Activated T-helper 2 cell treated with anti-CD3 and anti-CD28 coated beads, Interferon-gamma antibody, Interleukin-2, Interleukin-4, amounts not matched to agents 10 μg/mL and 5 μg/mL and 100 μg/mL, durations not matched to agents 14 hours and 24 hours and 36 hours (primary cell): ENCODE results near the gene CAPS2. TPM values are rescaled to one million over a fixed set of nuclear protein-coding genes. Genes with fewer than 3 reads are reported as not detected.

ENCODE experiments used
- DNase-seq: peaks from one replicate; pipeline ENCODE4 v3.0.0; 2021; ENCODE audit warnings: low spot score
- H3K27ac Mint-ChIP-seq: one replicate; pipeline ENCODE4 v1.8.0; 2021; ENCODE audit warnings: mixed read lengths
- H3K27me3 Mint-ChIP-seq: one replicate; pipeline ENCODE4 v1.8.0; 2021; ENCODE audit warnings: low read depth, mixed read lengths
- H3K36me3 Mint-ChIP-seq: one replicate; pipeline ENCODE4 v1.8.0; 2021; ENCODE audit warnings: low read depth, mixed read lengths
- H3K4me1 Mint-ChIP-seq: one replicate; pipeline ENCODE4 v1.8.0; 2021; ENCODE audit warnings: low read depth, mixed read lengths
- H3K4me3 Mint-ChIP-seq: one replicate; pipeline ENCODE4 v1.8.0; 2021; ENCODE audit warnings: low read depth, mild to moderate bottlenecking, moderate library complexity, mixed read lengths
- H3K9me3 Mint-ChIP-seq: one replicate; pipeline ENCODE4 v1.8.0; 2021; ENCODE audit warnings: mixed read lengths
- intact Hi-C: fragments of 100-400 bp; cut with micrococcal nuclease; formaldehyde crosslinking; loops from one replicate; pipeline ENCODE4 v1.15.1; 2023
- total RNA-seq: library from RNA; stranded (reverse); gene quantifications from 2 replicates; pipeline ENCODE4 v1.2.3, GENCODE V29; 2022

Gene CAPS2
- total RNA-seq, 1 donor from 2014 or later: 1.2 TPM

DNA sequence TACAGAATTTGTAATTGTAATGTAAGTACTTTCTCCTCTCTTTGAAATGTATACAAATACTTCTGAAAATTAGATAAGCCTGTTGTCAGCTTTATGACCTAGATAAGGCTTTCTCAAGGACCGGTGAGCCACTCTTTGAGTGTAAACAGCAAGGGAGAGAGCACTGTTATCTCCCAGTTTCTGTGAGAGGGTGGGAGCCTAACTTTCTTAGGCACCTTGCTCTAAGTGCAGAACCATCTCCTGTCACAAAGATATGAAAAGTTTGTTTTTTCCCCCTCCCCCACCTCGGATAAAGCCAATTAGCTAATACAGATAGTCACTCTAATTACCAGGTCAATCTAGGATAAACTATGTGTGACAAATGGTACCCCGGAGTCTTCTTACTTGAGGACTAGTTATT is 35.8 kb downstream of the CAPS2 start:
- Mint-ChIP-seq H3K4me3 (no peak overlapping the region), H3K4me1 (no peaks in the 10 kb centered on the region), H3K9me3 (no peaks in the 10 kb centered on the region), H3K27ac (no peak overlapping the region), H3K36me3 (no peaks in the 10 kb centered on the region), H3K27me3 (peaks cover 2% of the 10 kb centered on the region)
- intact Hi-C loops: no loop called here
- no peak for DNase-seq

DNA sequence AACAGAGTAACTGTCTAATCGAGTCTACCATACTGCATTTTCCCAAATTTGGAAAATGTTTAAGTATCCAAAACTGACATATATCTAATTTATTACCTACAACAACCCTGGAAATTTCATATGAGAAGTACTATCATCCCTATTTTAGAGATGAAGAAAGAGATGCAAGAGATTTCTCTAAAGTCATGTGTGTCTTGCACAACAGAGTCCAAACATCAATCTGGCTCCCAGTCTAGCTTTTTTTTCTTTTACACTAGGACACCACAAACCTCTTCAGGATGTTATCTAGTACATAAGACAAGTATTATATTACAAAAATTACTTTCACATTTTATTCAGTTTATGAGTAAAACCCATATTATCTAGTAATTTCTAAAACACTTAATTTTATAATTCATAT is 39.1 kb downstream of the CAPS2 start:
- Mint-ChIP-seq H3K27ac (no peak overlapping the region), H3K4me1 (peaks cover 1% of the 10 kb centered on the region), H3K4me3 (no peak overlapping the region), H3K36me3 (no peaks in the 10 kb centered on the region), H3K9me3 (no peaks in the 10 kb centered on the region), H3K27me3 (peaks cover 3% of the 10 kb centered on the region)
- no peak for DNase-seq
- intact Hi-C loops: no loop called here

DNA sequence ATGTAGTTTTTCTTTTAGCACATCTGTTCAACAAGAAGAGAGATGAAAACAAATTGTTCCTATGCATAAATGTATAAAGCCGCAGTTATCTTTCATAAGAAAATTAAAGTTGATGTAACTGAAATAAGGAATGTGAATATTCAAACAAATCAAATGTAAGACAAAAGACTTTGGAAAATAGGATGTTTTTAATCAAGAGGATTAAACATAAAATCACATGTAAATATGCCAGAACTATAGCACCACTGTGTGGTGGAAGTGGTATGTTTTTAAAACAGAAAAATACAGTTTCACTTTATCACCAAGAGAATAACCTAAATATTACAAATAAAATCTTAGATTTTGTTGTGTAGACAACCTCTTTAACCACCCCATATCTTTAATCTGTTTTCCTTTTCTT is 40.4 kb downstream of the CAPS2 start:
- H3K4me3 Mint-ChIP-seq: no peak overlapping the region
- DNase-seq: no peak
- intact Hi-C loops: no loop called here
- H3K27me3 Mint-ChIP-seq: peaks cover 3% of the 10 kb centered on the region
- no peaks in the 10 kb centered on the region for H3K9me3 Mint-ChIP-seq
- no peak overlapping the region for H3K27ac Mint-ChIP-seq
- no peaks in the 10 kb centered on the region for H3K36me3 Mint-ChIP-seq
- H3K4me1 Mint-ChIP-seq: peaks cover 2% of the 10 kb centered on the region

DNA sequence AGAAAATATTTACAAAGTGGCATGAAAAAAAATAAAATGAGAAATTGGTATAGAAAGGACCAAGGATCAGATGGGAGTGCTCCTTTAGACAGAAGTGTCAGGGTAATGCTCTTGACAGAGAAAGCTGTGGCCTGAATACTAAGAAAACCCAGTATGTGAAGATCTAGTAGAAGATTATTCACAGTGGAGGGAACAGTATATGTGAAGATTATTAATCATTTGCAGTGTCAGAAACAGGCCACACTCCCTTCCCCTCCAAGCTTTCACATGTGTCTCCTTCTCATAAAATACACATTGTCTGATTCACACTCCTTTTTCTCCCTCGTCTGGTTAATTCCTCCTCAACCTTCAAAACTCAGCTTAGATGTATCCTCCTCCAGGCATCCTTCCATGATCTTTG is 41.3 kb downstream of the CAPS2 start:
- no peaks in the 10 kb centered on the region for H3K9me3 Mint-ChIP-seq
- no peak overlapping the region for H3K4me3 Mint-ChIP-seq
- no peak for DNase-seq
- intact Hi-C loops: no loop called here
- peaks cover 3% of the 10 kb centered on the region for H3K27me3 Mint-ChIP-seq
- no peak overlapping the region for H3K27ac Mint-ChIP-seq
- H3K36me3 Mint-ChIP-seq: no peaks in the 10 kb centered on the region
- peaks cover 2% of the 10 kb centered on the region for H3K4me1 Mint-ChIP-seq

DNA sequence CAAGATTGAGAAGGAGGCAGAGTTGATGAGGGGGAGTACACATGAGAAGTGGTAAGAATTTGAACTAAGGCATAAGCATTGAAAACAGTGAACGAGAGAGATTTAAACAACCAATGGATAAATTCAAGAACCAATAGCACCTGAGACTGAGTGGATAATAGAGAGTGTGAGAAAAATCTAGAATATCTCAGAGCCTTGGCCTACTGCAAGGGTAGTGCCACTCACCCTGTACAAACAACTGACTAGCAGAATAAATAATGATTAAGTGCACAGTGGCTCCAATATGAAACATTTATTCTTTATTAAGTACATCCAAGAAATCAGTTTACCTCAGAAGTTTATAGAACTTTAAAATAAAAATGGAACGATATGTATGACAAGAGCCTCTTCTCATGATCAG is 54.4 kb downstream of the CAPS2 start:
- H3K4me1 Mint-ChIP-seq: no peaks in the 10 kb centered on the region
- H3K27ac Mint-ChIP-seq: no peak overlapping the region
- no peak for DNase-seq
- no peaks in the 10 kb centered on the region for H3K27me3 Mint-ChIP-seq
- H3K36me3 Mint-ChIP-seq: no peaks in the 10 kb centered on the region
- no peaks in the 10 kb centered on the region for H3K9me3 Mint-ChIP-seq
- no peak overlapping the region for H3K4me3 Mint-ChIP-seq
- intact Hi-C loops: no loop called here

DNA sequence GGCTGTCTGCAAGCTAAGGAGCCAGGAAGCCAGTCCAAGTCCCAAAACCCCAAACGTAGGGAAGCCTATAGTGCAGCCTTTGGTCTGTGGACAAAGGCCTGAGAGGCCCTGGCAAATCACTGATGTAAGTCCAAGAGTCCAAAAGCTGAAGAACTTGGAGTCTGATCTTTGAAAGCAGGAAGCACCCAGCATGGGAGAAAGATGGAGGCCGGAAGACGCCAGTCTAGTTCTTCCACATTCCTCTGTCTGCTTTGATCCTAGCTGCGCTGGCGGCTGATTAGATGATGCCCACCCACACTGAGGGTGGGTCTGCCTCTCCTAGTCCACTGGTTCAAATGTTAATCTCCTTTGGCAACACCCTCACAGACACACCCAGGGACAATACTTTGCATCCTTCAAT is 58.5 kb downstream of the CAPS2 start:
- intact Hi-C loops: no loop called here
- H3K4me1 Mint-ChIP-seq: no peaks in the 10 kb centered on the region
- no peak for DNase-seq
- H3K27me3 Mint-ChIP-seq: no peaks in the 10 kb centered on the region
- no peaks in the 10 kb centered on the region for H3K9me3 Mint-ChIP-seq
- no peak overlapping the region for H3K27ac Mint-ChIP-seq
- no peaks in the 10 kb centered on the region for H3K36me3 Mint-ChIP-seq
- H3K4me3 Mint-ChIP-seq: no peak overlapping the region

DNA sequence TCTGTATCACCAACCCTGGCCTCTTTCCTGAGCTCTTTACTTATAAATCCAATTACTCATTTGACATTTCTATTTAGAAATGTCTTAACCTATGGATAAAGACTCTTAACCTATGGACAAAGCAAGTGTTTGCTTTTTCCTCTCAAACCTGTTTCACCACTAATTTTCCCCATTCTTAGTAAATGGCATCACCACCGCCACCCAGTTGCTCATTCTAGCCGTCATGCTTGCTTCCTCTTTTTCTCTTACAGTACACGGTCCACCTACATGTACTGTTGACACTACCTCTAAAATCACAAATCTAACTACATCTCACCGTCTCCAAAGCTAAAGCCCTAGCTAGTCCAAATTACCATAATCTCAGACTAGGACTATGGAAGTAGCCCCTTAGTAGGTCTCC is 60.0 kb downstream of the CAPS2 start:
- no peak for DNase-seq
- H3K27me3 Mint-ChIP-seq: no peaks in the 10 kb centered on the region
- no peak overlapping the region for H3K4me3 Mint-ChIP-seq
- H3K4me1 Mint-ChIP-seq: no peaks in the 10 kb centered on the region
- no peak overlapping the region for H3K27ac Mint-ChIP-seq
- intact Hi-C loops: no loop called here
- no peaks in the 10 kb centered on the region for H3K9me3 Mint-ChIP-seq
- no peaks in the 10 kb centered on the region for H3K36me3 Mint-ChIP-seq

DNA sequence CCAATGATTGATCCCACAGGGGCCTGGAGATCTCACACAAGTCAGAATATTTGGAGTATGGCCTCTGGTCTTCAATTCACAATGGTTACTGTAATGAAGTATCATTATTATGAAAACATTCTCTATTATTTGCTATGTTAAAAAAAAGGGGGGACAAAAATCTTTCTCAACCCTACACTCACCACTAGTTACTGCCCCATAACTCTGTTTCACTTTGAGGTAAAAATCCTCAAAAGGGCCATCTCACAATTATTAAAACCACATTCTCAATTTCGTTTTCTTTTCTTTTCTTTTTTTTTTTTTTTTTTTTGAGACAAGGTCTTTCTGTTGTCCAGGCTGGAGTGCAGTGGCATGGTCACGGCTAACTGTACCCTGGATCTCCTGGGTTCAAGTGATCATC is 60.9 kb downstream of the CAPS2 start:
- DNase-seq: no peak
- Mint-ChIP-seq H3K36me3 (no peaks in the 10 kb centered on the region), H3K4me3 (no peak overlapping the region), H3K4me1 (no peaks in the 10 kb centered on the region), H3K9me3 (no peaks in the 10 kb centered on the region), H3K27me3 (no peaks in the 10 kb centered on the region), H3K27ac (no peak overlapping the region)
- intact Hi-C loops: no loop called here

DNA sequence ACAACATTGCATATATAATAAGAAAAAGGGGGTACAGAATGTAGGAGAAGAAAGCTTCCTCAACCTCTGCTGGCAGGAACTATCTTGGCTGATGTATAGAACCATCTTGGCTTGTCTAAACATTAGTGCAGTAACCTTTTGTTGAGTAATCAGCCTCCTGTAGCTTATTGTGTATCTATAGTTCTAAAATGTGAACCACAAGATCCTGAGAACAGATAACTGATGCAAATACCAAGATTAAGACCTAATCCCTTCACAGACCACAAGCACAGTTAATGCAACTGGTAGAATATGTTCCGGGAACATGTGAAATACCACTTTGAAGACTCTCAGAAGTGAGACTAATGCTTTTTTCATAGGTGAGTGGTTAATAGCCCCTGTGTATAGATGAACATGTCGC is 69.8 kb downstream of the CAPS2 start:
- H3K36me3 Mint-ChIP-seq: no peaks in the 10 kb centered on the region
- intact Hi-C loops: no loop called here
- no peaks in the 10 kb centered on the region for H3K27me3 Mint-ChIP-seq
- no peak overlapping the region for H3K27ac Mint-ChIP-seq
- H3K9me3 Mint-ChIP-seq: no peaks in the 10 kb centered on the region
- peaks cover 14% of the 10 kb centered on the region for H3K4me1 Mint-ChIP-seq
- no peak overlapping the region for H3K4me3 Mint-ChIP-seq
- no peak for DNase-seq

DNA sequence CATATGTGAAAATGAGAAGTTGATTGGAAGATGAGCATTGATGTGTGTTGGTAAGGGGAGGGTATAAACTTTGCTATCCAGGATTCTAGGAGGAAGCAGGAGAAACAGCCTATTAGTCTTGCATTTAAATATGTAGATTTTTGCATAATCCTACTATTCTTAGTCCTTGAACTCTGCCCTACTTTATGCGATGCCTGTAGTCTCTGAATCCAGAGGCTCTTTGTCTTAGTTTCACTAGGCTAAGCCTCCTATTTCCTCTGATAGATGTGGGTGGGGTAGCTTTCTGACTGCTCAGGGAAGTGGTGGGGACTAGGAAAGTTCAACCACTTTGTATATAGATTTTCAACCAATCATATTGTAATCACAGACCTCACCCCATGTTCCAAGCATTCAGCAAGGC is 71.0 kb downstream of the CAPS2 start:
- H3K4me3 Mint-ChIP-seq: no peak overlapping the region
- H3K27me3 Mint-ChIP-seq: no peaks in the 10 kb centered on the region
- no peaks in the 10 kb centered on the region for H3K36me3 Mint-ChIP-seq
- no peak for DNase-seq
- intact Hi-C loops: no loop called here
- H3K27ac Mint-ChIP-seq: no peak overlapping the region
- peaks cover 14% of the 10 kb centered on the region for H3K4me1 Mint-ChIP-seq
- H3K9me3 Mint-ChIP-seq: no peaks in the 10 kb centered on the region

DNA sequence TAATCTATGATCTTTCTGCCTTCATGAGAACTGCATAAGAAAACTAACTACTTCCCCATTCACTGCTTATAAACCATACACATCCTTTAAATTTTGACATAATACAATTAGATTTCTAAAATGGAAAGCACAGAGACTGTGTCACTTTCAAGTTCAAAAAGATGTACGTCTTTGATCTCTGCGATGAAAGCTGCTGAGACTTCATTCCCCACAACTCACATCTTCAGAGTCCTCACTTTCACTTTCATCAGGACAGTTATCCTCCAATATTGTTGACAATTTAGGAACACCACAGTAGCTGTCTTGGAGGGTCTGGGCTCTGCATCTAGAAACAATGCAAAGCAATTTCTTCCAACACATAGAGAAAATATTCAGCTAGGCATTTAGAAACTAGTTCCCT is 72.6 kb downstream of the CAPS2 start:
- no peaks in the 10 kb centered on the region for H3K27me3 Mint-ChIP-seq

DNA sequence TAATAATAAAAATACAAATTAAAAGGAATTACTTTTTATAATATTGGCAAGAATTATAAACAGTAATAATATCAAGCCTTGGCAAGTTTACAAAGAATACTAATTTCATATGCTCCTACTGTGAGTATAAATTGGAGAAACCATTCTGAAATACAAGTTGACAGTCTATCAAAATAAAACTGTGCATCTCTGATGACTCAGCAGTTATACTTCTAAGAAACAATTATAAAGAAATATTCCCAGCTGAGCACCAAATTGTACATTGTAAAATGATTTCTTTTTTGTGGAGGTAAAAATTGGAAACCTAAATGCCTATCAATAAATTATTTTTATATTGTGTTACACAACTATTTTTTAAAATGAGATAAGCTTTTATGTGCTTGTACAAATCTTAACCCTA is 85.0 kb downstream of the CAPS2 start:
- Mint-ChIP-seq H3K36me3 (no peaks in the 10 kb centered on the region), H3K27me3 (peaks cover 1% of the 10 kb centered on the region), H3K27ac (no peak overlapping the region), H3K4me3 (no peak overlapping the region), H3K4me1 (no peaks in the 10 kb centered on the region), H3K9me3 (no peaks in the 10 kb centered on the region)
- intact Hi-C loops: no loop called here
- DNase-seq: no peak

More for the DNA sequence above, 72.6 kb downstream of the CAPS2 start:
- no peaks in the 10 kb centered on the region for H3K36me3 Mint-ChIP-seq
- H3K4me1 Mint-ChIP-seq: peaks cover 14% of the 10 kb centered on the region
- no peak overlapping the region for H3K4me3 Mint-ChIP-seq
- intact Hi-C loops: no loop called here
- H3K27ac Mint-ChIP-seq: no peak overlapping the region
- no peaks in the 10 kb centered on the region for H3K9me3 Mint-ChIP-seq
- no peak for DNase-seq

DNA sequence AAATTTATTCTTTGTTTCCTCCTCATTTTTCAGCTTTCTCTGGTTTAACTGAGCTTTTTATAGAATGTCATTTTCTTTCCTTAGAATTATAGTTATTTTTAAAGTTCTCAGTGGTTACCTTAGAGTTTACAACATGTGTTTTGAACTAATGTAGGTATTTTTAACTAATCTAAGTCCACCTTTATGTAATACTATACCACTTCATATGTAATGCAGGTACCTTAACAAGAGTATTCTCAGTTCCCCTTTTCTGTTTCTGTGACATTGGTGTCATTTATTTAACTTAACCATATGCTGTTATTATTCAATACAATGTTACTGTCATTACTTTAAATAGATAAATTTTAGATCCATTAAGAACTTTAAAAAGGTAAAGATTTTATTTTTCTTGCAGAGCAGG is 90.1 kb downstream of the CAPS2 start:
- intact Hi-C loops: no loop called here
- Mint-ChIP-seq H3K27me3 (peaks cover 1% of the 10 kb centered on the region), H3K36me3 (no peaks in the 10 kb centered on the region), H3K27ac (no peak overlapping the region), H3K4me1 (no peaks in the 10 kb centered on the region), H3K9me3 (no peaks in the 10 kb centered on the region), H3K4me3 (no peak overlapping the region)
- DNase-seq: no peak

DNA sequence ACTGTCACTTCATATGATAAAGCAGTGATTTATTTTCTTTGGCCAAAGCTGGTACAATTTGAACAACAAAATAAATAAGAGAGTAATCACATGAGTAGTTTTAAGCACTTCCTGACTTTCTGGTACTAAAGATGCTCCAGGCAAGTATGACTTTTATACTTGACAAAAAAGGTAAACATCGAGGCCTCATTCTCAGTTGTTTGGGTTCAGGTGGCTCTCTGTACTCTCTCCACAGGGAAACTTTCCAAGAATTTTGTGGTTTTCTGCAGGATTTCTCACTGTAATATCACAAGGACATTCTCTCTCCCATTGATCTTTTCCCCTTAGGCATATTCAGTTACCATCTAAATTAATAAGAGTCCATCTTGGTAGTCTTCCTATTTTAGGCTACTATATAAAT is 93.9 kb downstream of the CAPS2 start:
- no peaks in the 10 kb centered on the region for H3K9me3 Mint-ChIP-seq
- intact Hi-C loops: no loop called here
- H3K27me3 Mint-ChIP-seq: peaks cover 1% of the 10 kb centered on the region
- H3K36me3 Mint-ChIP-seq: no peaks in the 10 kb centered on the region
- H3K4me3 Mint-ChIP-seq: no peak overlapping the region
- DNase-seq: no peak
- no peak overlapping the region for H3K27ac Mint-ChIP-seq
- H3K4me1 Mint-ChIP-seq: no peaks in the 10 kb centered on the region
